Spleen (tissue), 7 donors: ENCODE measurements around the gene COL23A1.

Experiments
- POLR2AphosphoS5 ChIP-seq, 3 donors: sonication (generic); formaldehyde crosslinking; IDR thresholded peaks; one replicate each; pipeline ENCODE4 v1.5.1; 2017; ENCODE audit warnings: antibody characterized with exemption in 3 of 3
- TF ChIP-seq, protein P1 (sequence below), 11 experiments: fragments of 200-600 bp in 7 of 11; fragments of 450-650 bp in 4 of 11; sonication (generic) in 4 of 11; IDR thresholded peaks in 8 of 11; conservative IDR thresholded peaks in 3 of 11; 1 replicate in 7 of 11; 2 replicates in 4 of 11; pipeline versions ENCODE4 v1.4.0 to v1.8.0; 2016 to 2021; ENCODE audit warnings: antibody characterized with exemption in 11 of 11, inconsistent platforms in 4 of 11, mild to moderate bottlenecking in 1 of 11
- donor health status: DM: no; HTN: no; CAD: no; lungs with moderate emphysema.
- donor health status: DM: no; HTN: no; CAD: no.
- donor health status: DM: no; HTN: no; CAD: no.

DNA sequence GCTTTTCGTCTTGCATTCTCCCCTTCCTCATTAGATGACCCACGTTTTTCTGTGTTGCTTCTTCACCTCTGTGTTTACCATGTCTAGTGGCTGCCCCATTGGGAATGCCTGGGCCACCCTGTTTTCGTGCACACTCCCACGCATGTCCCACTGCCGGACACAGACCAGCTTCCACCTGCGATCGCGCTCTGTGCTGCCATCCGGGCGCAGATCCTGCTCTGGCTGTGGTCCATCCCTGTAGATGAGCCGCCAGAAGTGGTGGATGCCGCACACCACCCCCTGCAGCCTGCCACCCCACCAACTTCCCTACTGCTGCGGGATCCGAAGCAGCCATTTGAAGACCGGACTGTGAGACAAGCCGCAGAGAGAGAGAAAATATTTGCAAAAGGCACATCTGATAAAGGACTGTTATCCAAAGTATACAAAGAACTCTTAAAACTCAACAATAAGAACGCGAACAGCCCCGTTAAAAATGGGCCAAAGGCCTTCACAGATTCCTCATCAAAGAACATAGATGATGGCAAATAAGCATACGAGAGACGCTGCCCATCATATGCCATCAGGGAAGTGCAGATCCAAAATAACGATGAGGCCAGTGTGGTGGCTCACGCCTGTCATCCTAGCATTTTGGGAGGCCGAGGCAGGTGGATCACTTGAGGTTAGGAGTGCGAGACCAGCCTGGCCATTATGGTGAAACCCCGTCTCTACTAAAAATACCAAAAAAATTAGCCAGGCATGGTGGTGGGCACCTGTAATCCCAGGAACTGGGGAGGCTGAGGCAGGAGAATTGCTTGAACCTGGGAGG is 163.7 kb downstream of the COL23A1 start:
- TF ChIP-seq, protein P1, sequence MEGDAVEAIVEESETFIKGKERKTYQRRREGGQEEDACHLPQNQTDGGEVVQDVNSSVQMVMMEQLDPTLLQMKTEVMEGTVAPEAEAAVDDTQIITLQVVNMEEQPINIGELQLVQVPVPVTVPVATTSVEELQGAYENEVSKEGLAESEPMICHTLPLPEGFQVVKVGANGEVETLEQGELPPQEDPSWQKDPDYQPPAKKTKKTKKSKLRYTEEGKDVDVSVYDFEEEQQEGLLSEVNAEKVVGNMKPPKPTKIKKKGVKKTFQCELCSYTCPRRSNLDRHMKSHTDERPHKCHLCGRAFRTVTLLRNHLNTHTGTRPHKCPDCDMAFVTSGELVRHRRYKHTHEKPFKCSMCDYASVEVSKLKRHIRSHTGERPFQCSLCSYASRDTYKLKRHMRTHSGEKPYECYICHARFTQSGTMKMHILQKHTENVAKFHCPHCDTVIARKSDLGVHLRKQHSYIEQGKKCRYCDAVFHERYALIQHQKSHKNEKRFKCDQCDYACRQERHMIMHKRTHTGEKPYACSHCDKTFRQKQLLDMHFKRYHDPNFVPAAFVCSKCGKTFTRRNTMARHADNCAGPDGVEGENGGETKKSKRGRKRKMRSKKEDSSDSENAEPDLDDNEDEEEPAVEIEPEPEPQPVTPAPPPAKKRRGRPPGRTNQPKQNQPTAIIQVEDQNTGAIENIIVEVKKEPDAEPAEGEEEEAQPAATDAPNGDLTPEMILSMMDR (IDR thresholded peaks at IDR 0.05 in 8 of 11, conservative IDR thresholded peaks at IDR 0.05 in 3 of 11) = no peak
- no peak for TF ChIP-seq POLR2AphosphoS5 (IDR thresholded peaks at IDR 0.05)
